Hematopoietic multipotent progenitor cell treated with erythropoietin and hydrocortisone succinate and interleukin-3 and kit ligand, for 8 days (in vitro differentiated cells): ENCODE data around the gene WNT8B.
A peak's percentile ranks its signal among the peaks of the same experiment; 100 is the strongest.

Experiments used
- DNase-seq: peaks from one replicate; pipeline ENCODE4 v3.0.0-alpha.2; 2015

WNT8B gene

GRCh38 chr10:100519311-100520051 lies 56.7 kb downstream of the WNT8B start, which contains the start of gene SEC31B:
Gene SEC31B (minus strand): TSS chr10:100519861. CDS start chr10:100516952, 2,909 bp downstream.
- DNase-seq: no peak

GRCh38 chr10:100520811-100521210 lies 58.0 kb downstream of the WNT8B start:
- DNase-seq: no peak

- no peak for DNase-seq
These were observed 59.4 kb downstream of the WNT8B start for GRCh38 chr10:100522107-100522801.

- DNase-seq: no peak
These were observed 60.1 kb downstream of the WNT8B start for GRCh38 chr10:100522945-100523344.

GRCh38 chr10:100524206-100524605 lies 61.4 kb downstream of the WNT8B start:
- DNase-seq: no peak

GRCh38 chr10:100524638-100525037 lies 61.8 kb downstream of the WNT8B start:
- DNase-seq: no peak

GRCh38 chr10:100528123-100528886 lies 65.5 kb downstream of the WNT8B start:
- DNase-seq: no peak

- DNase-seq: no peak
These were observed 66.2 kb downstream of the WNT8B start for GRCh38 chr10:100528921-100529474.

- DNase-seq: peak; percentile 91
These were observed 66.9 kb downstream of the WNT8B start, which contains the start of gene NDUFB8 for GRCh38 chr10:100529475-100530298. Gene NDUFB8 (minus strand): TSS chr10:100529871. CDS start chr10:100529851, 20 bp downstream.

GRCh38 chr10:100531761-100532160 lies 69.0 kb downstream of the WNT8B start:
- peak; percentile 41 for DNase-seq
